GM12878 (cell line): ENCODE measurements around the gene FLRT1. TPM values are rescaled to one million over a fixed set of nuclear protein-coding genes. Genes with fewer than 3 reads are reported as not detected.

ENCODE experiments used
- ATAC-seq: fragments of 200-7000 bp; cut with Tn5 transposase; 3 replicates; pipeline ENCODE4 v1.9.1; 2020; ENCODE audit warnings: mild to moderate bottlenecking, moderate library complexity
- BruUV-seq: library from RNA; stranded (reverse); fragments of 400-500 nt; replicated peaks from 2 replicates; lab custom pipeline; 2021; lab: Mats Ljungman, UMichigan
- CTCF ChIA-PET: fragments of 300-600 bp; sonication (Branson Sonifier 250); formaldehyde crosslinking; extraction: SDS; loops from one replicate; lab custom pipeline; 2021; ENCODE audit warnings: inconsistent platforms; lab: Yijun Ruan, JAX
- POLR2A ChIA-PET: fragments of 350-600 bp; formaldehyde crosslinking; extraction: SDS; loops from one replicate; lab custom pipeline; 2021; ENCODE audit warnings: inconsistent platforms; lab: Charles Lee
- RAD21 ChIA-PET: fragments of 300-600 bp; sonication (Branson Sonifier 250); formaldehyde crosslinking; loops from one replicate; lab custom pipeline; 2023; ENCODE audit warnings: antibody characterized with exemption; ENCODE audit not compliant: unreplicated experiment; lab: Charles Lee
- SMC1A ChIA-PET: fragments of 300-600 bp; sonication (Branson Sonifier 250); formaldehyde crosslinking; loops from one replicate; lab custom pipeline; 2023; ENCODE audit not compliant: unreplicated experiment, uncharacterized antibody; lab: Charles Lee
- DNase-seq: peaks from one replicate; pipeline ENCODE4 v3.0.0-alpha.2; 2011; ENCODE audit warnings: low read depth, low spot score
- FAIRE-seq: peaks from 3 replicates; lab custom pipeline; 2011; peaks lifted over from hg19 to GRCh38; lab: Jason Lieb, UNC
- H2AFZ ChIP-seq: 2 replicates; pipeline ENCODE4 v1.6.0; 2011; ENCODE audit warnings: low read depth, low read length, control low read depth; ENCODE audit not compliant: control insufficient read depth
- H3K27ac ChIP-seq: 2 replicates; pipeline ENCODE4 v1.5.1; 2011; ENCODE audit warnings: control low read depth; ENCODE audit not compliant: control insufficient read depth, insufficient read depth
- H3K27me3 ChIP-seq, 2 experiments: replicated peaks in 1 of 2; 2 replicates each; pipeline versions ENCODE4 v1.6.0 to v1.6.1; 2011; ENCODE audit warnings: low read length in 1 of 2; ENCODE audit not compliant: control insufficient read depth in 2 of 2, insufficient read depth in 2 of 2
- H3K36me3 ChIP-seq, 2 experiments: 2 replicates each; pipeline ENCODE4 v1.5.1; 2011; ENCODE audit warnings: low read length in 1 of 2; ENCODE audit not compliant: control insufficient read depth in 2 of 2, insufficient read depth in 2 of 2
- H3K4me1 ChIP-seq: 2 replicates; pipeline ENCODE4 v1.6.1; 2011; ENCODE audit warnings: mild to moderate bottlenecking, low read length, moderate library complexity, mixed read lengths; ENCODE audit not compliant: control insufficient read depth, insufficient read depth
- H3K4me2 ChIP-seq: 2 replicates; pipeline ENCODE4 v1.6.0; 2011; ENCODE audit warnings: control low read depth; ENCODE audit not compliant: control insufficient read depth, insufficient read depth
- H3K4me3 ChIP-seq: fragments of 200-600 bp; sonication (generic); 2 replicates; pipeline ENCODE4 v1.5.1; 2016
- H3K79me2 ChIP-seq: 2 replicates; pipeline ENCODE4 v1.6.0; 2011; ENCODE audit warnings: low read length; ENCODE audit not compliant: control insufficient read depth, insufficient read depth
- H3K9ac ChIP-seq: 2 replicates; pipeline ENCODE4 v1.8.0; 2011; ENCODE audit warnings: low read length, control low read depth, mixed read lengths; ENCODE audit not compliant: control insufficient read depth, insufficient read depth
- H3K9me3 ChIP-seq: replicated peaks from 3 replicates; pipeline ENCODE4 v1.5.1; 2011; ENCODE audit warnings: mild to moderate bottlenecking, low read length; ENCODE audit not compliant: control insufficient read depth, insufficient read depth
- H4K20me1 ChIP-seq: 2 replicates; pipeline ENCODE4 v1.6.0; 2011; ENCODE audit not compliant: control insufficient read depth, insufficient read depth
- FOS ChIP-seq: IDR thresholded peaks from 3 replicates; pipeline ENCODE4 v1.6.1; 2011; ENCODE audit warnings: borderline replicate concordance; ENCODE audit not compliant: insufficient read length; ENCODE audit errors: extremely low read depth
- POLR2A ChIP-seq: IDR thresholded peaks from 2 replicates; pipeline ENCODE4 v1.6.1; 2011; ENCODE audit warnings: low read depth, mild to moderate bottlenecking, low read length
- POLR2AphosphoS5 ChIP-seq: IDR thresholded peaks from 2 replicates; pipeline ENCODE4 v1.6.1; 2011; ENCODE audit warnings: mild to moderate bottlenecking, low read length, inconsistent platforms
- SMAD1 ChIP-seq: fragments of 450-650 bp; IDR thresholded peaks from 2 replicates; pipeline ENCODE4 v1.6.1; 2018; ENCODE audit warnings: mild to moderate bottlenecking, low read depth; ENCODE audit not compliant: partially characterized antibody
- WGBS: methylation state at CpG from one replicate; pipeline ENCODE4 v1.1.6; 2016; ENCODE audit warnings: low lambda C conversion rate; ENCODE audit not compliant: insufficient replicate concordance, insufficient coverage; ENCODE audit errors: missing lambda C conversion rate; 5-methylcytosine and 5-hydroxymethylcytosine counted together
- in situ Hi-C: fragments of 300-500 bp; cut with MboI; formaldehyde crosslinking; loops from 9 replicates; pipeline ENCODE4 v1.14.3; 2018; ENCODE audit warnings: mixed read lengths
- intact Hi-C: fragments of 100-400 bp; cut with micrococcal nuclease; formaldehyde crosslinking; loops from one replicate; pipeline ENCODE4 v1.14.2; 2022; ENCODE audit not compliant: unreplicated experiment
- polyA plus RNA-seq, 11 experiments: library from polyadenylated mRNA; depleted of rRNA in 4 of 11; unstranded in 6 of 11; stranded (reverse) in 5 of 11; fragments of >200 nt; fragmentation: Nextera tagmentation in 4 of 11; fragmentation: Illumina TruSeq in 1 of 11; extraction: Ambion mirVana in 4 of 11; extraction: Trizol in 1 of 11; gene quantifications; 1 replicate in 1 of 11; 2 replicates in 10 of 11; pipeline versions ENCODE4 v1.2.1 to v1.2.3, GENCODE V29; 2011 to 2016; ENCODE audit warnings: inconsistent platforms in 2 of 11, missing spikeins in 2 of 11, low read depth in 1 of 11
- total RNA-seq, 4 experiments: library from RNA; depleted of rRNA in 3 of 4; stranded (reverse); fragments of >200 nt in 3 of 4; fragmentation: Illumina TruSeq in 1 of 4; extraction: Trizol in 1 of 4; gene quantifications; 2 replicates each; pipeline versions ENCODE4 v1.2.1 to v1.2.3, GENCODE V29; 2013 to 2021
- TF ChIP-seq, protein P1 (sequence below): IDR thresholded peaks from 2 replicates; pipeline ENCODE4 v1.6.1; 2012; ENCODE audit warnings: low read depth, low read length, improper control_type of control experiment

The FLRT1 gene
- total and polyA plus RNA-seq, 10 of the 15 experiments (the other 5 are each of a cell fraction or from before 2014, with no cell fraction given): 0.10 to 0.12 TPM; not detected in 8

DNA sequence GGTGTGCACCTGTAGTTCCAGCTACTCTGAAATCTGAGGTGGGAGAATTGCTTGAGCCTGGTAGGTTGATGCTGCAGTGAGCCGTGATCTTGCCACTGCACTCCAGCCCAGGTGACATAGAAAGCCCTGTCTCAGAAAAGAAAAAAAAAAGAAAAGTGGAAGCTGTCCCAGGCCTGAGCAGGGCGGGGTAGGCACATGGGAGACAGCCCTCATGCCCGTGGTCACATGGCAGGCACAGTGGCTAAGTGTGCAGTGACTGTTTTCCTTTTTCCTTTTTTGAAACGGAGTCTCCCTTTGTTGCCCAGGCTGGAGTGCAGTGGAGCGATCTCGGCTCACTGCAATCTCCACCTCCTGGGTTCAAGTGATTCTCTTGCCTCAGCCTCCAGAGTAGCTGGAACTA lies 41.7 kb upstream of the FLRT1 start (continued):
- TF ChIP-seq, protein P1, sequence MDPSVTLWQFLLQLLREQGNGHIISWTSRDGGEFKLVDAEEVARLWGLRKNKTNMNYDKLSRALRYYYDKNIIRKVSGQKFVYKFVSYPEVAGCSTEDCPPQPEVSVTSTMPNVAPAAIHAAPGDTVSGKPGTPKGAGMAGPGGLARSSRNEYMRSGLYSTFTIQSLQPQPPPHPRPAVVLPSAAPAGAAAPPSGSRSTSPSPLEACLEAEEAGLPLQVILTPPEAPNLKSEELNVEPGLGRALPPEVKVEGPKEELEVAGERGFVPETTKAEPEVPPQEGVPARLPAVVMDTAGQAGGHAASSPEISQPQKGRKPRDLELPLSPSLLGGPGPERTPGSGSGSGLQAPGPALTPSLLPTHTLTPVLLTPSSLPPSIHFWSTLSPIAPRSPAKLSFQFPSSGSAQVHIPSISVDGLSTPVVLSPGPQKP: no peak
- TF ChIP-seq FOS (no peak), SMAD1 (no peak)

DNA sequence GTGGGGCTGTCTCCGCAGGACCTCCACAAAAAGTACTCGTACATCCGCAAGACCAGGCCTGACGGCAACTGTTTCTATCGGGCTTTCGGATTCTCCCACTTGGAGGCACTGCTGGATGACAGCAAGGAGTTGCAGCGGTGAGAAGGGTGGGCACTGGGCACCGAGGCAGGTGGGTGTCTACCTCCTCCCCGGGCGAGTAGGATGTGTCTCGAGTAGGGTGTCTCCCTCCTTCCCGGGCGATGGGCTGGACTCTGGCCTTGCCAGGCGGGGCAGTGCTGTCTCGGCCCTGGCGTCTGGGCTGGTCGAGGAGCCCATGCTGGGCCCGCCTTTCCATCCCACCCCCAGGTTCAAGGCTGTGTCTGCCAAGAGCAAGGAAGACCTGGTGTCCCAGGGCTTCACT lies 39.2 kb upstream of the FLRT1 start:
- no peaks in the 10 kb centered on the region for H4K20me1 ChIP-seq
- intact Hi-C loops: no loop called here
- ATAC-seq: no peak

More for the DNA sequence above, 39.2 kb upstream of the FLRT1 start:
- ChIA-PET POLR2A (no interaction called here), RAD21 (no interaction called here), CTCF (no interaction called here), SMC1A (no interaction called here)
- H3K4me1 ChIP-seq: no peaks in the 10 kb centered on the region; the same call in 1 of the 2 replicates
- no peaks in the 10 kb centered on the region; the same call in 1 of the 2 replicates for H3K79me2 ChIP-seq
- DNase-seq (no peak), FAIRE-seq (no peak)
- BruUV-seq: no TSS peak
- in situ Hi-C loops: no loop called here
- H3K27ac ChIP-seq: no peak overlapping the region
- peaks cover 4 to 26% of the 10 kb centered on the region in 2 experiments; a peak in 3 of 4 replicates for H3K36me3 ChIP-seq
- WGBS: 99% methylated on average over 15 of the region's 18 CpGs
- TF ChIP-seq POLR2A (0 out of 2 replicates have a peak, but pooled peaks have one; percentile 8), POLR2AphosphoS5 (no peak)
- no peak overlapping the region for H3K9ac ChIP-seq
- no peak overlapping the region for H2AFZ ChIP-seq
- H3K9me3 ChIP-seq: no peaks in the 10 kb centered on the region
- H3K4me2 ChIP-seq: no peak overlapping the region
- H3K4me3 ChIP-seq: no peak overlapping the region
- no peaks in the 10 kb centered on the region for H3K27me3 ChIP-seq
